Measurements from ENCODE around the gene HRCT1.

Gene HRCT1

GRCh38 chr9:35945341-35946018, 39.5 kb downstream of the HRCT1 start:
- DNase-seq: peak; percentile 68

DNA sequence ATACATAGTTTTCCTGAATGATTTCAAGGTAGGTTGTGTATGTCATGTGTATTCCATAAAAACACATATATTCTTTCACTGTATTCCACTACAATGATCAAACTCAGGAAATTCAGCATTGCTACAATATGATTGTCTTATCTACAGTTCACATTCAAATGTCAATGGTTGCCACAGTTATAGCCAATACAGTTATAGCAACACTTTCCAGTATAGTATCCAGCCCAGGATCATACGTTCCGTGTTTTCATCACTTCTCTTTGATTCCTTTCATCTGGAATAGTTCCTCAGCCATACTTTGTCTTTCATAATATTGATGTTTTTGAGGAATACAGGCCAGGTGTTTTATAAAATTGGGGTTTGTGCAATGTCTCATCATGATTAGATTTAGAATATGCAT, 42.4 kb downstream of the HRCT1 start:
- DNase-seq: no peak

DNA sequence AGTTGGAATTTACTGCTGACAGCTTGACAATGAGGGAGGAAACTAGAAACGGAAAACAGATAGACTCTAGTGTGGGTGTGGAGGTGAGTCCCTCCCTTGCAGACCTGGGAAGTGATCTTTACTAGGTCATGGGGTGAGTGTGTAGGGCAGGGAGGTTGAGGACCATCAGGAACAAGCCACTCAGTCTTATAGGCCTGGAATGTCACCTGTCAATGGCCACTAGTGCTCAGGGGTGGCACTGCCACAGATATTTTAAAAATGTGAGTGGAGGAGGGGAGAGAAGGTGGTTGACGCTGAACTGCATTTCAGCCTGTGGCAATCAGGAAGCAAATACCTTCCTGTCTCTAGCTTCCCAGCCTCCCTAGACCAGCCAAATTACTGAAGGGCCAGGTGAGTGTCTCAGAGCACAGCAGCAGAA, 42.9 kb downstream of the HRCT1 start:
- no peak for DNase-seq

- DNase-seq: no peak
Measured at GRCh38 chr9:35951736-35952135, 45.7 kb downstream of the HRCT1 start.

- DNase-seq: no peak
Measured at GRCh38 chr9:35952526-35953191, 46.7 kb downstream of the HRCT1 start.

DNA sequence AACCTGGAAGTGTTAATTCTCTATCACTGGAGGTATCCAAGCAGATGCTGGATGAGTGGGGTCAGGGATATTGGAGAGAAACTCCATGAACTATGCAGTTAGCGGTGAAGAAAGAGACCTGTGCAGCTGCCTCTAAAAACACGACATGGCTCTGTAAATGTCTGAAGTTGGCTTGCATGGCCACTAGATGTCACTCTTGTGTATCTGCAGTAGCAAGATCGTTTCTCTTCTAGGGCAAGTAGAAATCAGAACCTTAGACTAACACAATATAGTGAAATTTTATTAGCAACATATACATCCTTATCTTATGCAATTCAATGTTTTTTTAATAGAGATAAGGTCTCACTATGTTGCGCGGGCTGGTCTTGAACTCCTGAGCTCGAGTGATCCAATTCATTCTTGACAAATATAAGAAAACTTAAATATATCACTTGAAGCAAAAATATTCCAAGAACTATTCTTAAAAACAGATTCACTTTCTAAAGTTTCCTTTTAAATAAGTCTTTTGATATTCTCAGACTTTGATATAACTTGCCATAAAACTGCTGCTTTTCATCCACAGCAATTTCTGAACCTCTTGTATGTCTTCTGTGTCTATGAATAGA, 49.0 kb downstream of the HRCT1 start:
- peak; percentile 51 for DNase-seq

GRCh38 chr9:35956651-35957050, 50.6 kb downstream of the HRCT1 start:
- DNase-seq: no peak
